ENCODE measurements around the gene ZNF407. TPM values are rescaled to one million over a fixed set of nuclear protein-coding genes. Genes with fewer than 3 reads are reported as not detected.

The ZNF407 gene
- total and polyA plus RNA-seq, 2 donors from 2014 or later = 2.5 to 17.8 TPM

DNA sequence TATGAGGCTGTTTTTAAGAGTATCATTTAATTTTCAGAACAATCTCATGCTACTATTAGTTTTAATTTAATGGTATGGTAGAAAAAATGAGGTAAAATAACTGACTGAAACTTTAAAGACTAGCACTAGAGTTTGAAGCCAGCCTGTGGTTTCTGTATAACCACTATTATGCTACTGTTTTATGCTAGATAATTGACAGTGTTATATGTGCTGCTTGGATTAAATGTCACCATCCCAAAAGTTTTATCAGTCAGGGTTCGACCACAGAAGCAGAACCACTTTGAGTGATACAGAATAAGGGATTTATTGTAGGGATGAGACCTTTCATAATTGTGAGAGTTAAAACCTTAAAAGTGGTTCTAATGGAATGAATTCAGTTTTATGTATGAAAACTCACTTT lies 339.6 kb downstream of the ZNF407 start:
- H3K9ac ChIP-seq (ENCODE audit: low read length in 3 of 3) = no peak overlapping the region
- H3K36me3 ChIP-seq (ENCODE audit: control insufficient read depth in 2 of 3, insufficient read depth in 3 of 3, low read length in 3 of 3) = no peaks in the 10 kb centered on the region
- intact Hi-C loops (cut with DNase I) = no loop called here
- no peak for DNase-seq
- H3K27me3 ChIP-seq (ENCODE audit: control insufficient read depth, insufficient read depth, low read length) = no peaks in the 10 kb centered on the region
- TF ChIP-seq, protein P1, sequence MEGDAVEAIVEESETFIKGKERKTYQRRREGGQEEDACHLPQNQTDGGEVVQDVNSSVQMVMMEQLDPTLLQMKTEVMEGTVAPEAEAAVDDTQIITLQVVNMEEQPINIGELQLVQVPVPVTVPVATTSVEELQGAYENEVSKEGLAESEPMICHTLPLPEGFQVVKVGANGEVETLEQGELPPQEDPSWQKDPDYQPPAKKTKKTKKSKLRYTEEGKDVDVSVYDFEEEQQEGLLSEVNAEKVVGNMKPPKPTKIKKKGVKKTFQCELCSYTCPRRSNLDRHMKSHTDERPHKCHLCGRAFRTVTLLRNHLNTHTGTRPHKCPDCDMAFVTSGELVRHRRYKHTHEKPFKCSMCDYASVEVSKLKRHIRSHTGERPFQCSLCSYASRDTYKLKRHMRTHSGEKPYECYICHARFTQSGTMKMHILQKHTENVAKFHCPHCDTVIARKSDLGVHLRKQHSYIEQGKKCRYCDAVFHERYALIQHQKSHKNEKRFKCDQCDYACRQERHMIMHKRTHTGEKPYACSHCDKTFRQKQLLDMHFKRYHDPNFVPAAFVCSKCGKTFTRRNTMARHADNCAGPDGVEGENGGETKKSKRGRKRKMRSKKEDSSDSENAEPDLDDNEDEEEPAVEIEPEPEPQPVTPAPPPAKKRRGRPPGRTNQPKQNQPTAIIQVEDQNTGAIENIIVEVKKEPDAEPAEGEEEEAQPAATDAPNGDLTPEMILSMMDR (IDR thresholded peaks at IDR 0.05; ENCODE audit: borderline replicate concordance, extremely low read depth, insufficient read depth) = no peak
- FAIRE-seq = no peak
- H3K27ac ChIP-seq (ENCODE audit: low read depth in 2 of 2, low read length in 2 of 2) = no peak overlapping the region
- H3K4me3 ChIP-seq (ENCODE audit: low read length in 3 of 3) = no peak overlapping the region
- H3K9me3 ChIP-seq (ENCODE audit: control insufficient read depth in 2 of 3, insufficient read depth in 1 of 3, low read length in 3 of 3) = no peaks in the 10 kb centered on the region
- no peaks in the 10 kb centered on the region for H3K4me1 ChIP-seq (ENCODE audit: control insufficient read depth in 2 of 3, insufficient read depth in 2 of 3, low read depth in 1 of 3, low read length in 3 of 3)

DNA sequence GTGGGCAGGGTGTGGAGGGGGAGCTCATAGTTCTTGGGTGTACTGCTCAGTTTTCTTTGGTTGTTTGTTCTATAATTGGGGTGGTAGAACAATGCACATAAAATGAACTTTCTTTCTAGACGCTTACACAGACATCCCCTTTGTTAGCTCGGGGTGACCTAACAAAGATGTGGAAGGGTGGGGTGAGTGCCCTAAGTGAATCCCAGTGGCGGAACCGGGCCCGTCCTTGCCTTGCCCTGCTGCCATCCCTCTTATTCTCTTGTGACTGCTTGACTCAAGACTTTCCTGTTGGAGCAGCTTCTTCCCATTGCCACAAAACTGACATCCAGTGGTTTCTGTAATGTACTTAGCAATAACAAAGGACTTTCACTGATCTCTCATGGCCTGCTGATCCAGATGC lies 343.2 kb downstream of the ZNF407 start:
- Histone ChIP-seq H3K4me3 (ENCODE audit: low read length in 3 of 3) (no peak overlapping the region), H3K9me3 (ENCODE audit: control insufficient read depth in 2 of 3, insufficient read depth in 1 of 3, low read length in 3 of 3) (no peaks in the 10 kb centered on the region), H3K9ac (ENCODE audit: low read length in 3 of 3) (no peak overlapping the region), H3K36me3 (ENCODE audit: control insufficient read depth in 2 of 3, insufficient read depth in 3 of 3, low read length in 3 of 3) (no peaks in the 10 kb centered on the region), H3K27me3 (ENCODE audit: control insufficient read depth, insufficient read depth, low read length) (no peaks in the 10 kb centered on the region), H3K4me1 (ENCODE audit: control insufficient read depth in 2 of 3, insufficient read depth in 2 of 3, low read depth in 1 of 3, low read length in 3 of 3) (no peaks in the 10 kb centered on the region), H3K27ac (ENCODE audit: low read depth in 2 of 2, low read length in 2 of 2) (no peak overlapping the region)
- FAIRE-seq (no peak), DNase-seq (no peak)
- TF ChIP-seq, protein P1 (IDR thresholded peaks at IDR 0.05; ENCODE audit: borderline replicate concordance, extremely low read depth, insufficient read depth) = no peak
- intact Hi-C loops (cut with DNase I) = no loop called here

DNA sequence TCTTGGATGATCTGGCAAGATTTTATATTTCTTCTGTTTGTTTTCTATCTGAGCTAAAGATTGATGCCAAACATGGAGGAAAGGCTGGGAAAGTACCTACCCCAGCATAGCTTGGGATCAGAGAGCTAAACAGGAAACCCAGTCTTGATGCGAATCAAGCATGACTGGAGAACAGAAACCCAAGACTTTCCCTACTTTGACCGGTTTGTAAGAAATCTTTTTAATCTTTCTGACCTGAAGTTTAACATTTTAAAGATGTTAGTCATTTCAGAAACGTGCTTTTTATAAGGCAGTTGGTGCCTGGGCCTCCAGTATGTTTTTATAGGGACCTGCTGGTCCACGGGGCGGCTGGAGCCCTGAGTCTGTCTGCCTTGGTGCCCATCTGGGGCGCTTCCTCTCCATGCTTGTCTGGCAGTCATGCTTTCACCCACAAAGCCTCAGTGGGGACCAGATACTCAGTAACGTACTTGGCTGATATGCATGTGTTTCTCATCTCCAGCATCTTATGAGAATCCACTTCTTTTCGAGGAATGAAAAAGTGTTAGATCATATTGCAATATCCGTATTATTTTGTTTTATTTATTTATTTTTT lies 344.7 kb downstream of the ZNF407 start:
- no peak for FAIRE-seq
- Histone ChIP-seq H3K4me3 (ENCODE audit: low read length in 3 of 3) (no peak overlapping the region), H3K4me1 (ENCODE audit: control insufficient read depth in 2 of 3, insufficient read depth in 2 of 3, low read depth in 1 of 3, low read length in 3 of 3) (no peaks in the 10 kb centered on the region), H3K9me3 (ENCODE audit: control insufficient read depth in 2 of 3, insufficient read depth in 1 of 3, low read length in 3 of 3) (no peaks in the 10 kb centered on the region), H3K27ac (ENCODE audit: low read depth in 2 of 2, low read length in 2 of 2) (no peak overlapping the region), H3K27me3 (ENCODE audit: control insufficient read depth, insufficient read depth, low read length) (no peaks in the 10 kb centered on the region), H3K36me3 (ENCODE audit: control insufficient read depth in 2 of 3, insufficient read depth in 3 of 3, low read length in 3 of 3) (no peaks in the 10 kb centered on the region), H3K9ac (ENCODE audit: low read length in 3 of 3) (no peak overlapping the region)
- TF ChIP-seq, protein P1 (IDR thresholded peaks at IDR 0.05; ENCODE audit: borderline replicate concordance, extremely low read depth, insufficient read depth) = no peak
- intact Hi-C loops (cut with DNase I) = no loop called here
- no peak for DNase-seq

DNA sequence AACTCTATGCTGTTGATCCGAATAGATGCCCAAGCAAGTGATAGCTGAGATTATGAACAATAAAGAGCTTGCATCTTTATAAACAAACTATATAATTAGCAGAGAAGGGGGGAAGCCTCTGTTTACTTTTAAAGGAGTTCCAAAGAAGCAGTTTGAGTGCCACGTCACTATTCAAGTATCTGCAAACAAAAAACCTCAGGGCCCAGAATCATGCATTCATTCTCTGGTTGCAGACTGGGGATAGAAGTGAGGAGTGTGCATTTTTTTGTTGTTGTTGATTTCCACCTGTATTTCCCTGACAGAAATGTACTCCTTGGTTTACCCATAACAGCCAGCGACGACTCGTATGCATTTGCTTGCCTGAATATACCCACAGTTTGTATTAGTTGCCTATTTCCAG lies 347.0 kb downstream of the ZNF407 start:
- no peaks in the 10 kb centered on the region for H3K4me1 ChIP-seq (ENCODE audit: control insufficient read depth in 2 of 3, insufficient read depth in 2 of 3, low read depth in 1 of 3, low read length in 3 of 3)
- H3K27ac ChIP-seq (ENCODE audit: low read depth in 2 of 2, low read length in 2 of 2) = no peak overlapping the region
- no peaks in the 10 kb centered on the region for H3K9me3 ChIP-seq (ENCODE audit: control insufficient read depth in 2 of 3, insufficient read depth in 1 of 3, low read length in 3 of 3)
- FAIRE-seq (no peak), DNase-seq (no peak)
- H3K9ac ChIP-seq (ENCODE audit: low read length in 3 of 3) = no peak overlapping the region
- no peaks in the 10 kb centered on the region for H3K27me3 ChIP-seq (ENCODE audit: control insufficient read depth, insufficient read depth, low read length)
- H3K4me3 ChIP-seq (ENCODE audit: low read length in 3 of 3) = no peak overlapping the region
- TF ChIP-seq, protein P1 (IDR thresholded peaks at IDR 0.05; ENCODE audit: borderline replicate concordance, extremely low read depth, insufficient read depth) = no peak
- H3K36me3 ChIP-seq (ENCODE audit: control insufficient read depth in 2 of 3, insufficient read depth in 3 of 3, low read length in 3 of 3) = no peaks in the 10 kb centered on the region
- intact Hi-C loops (cut with DNase I) = no loop called here
